CD4-positive, alpha-beta memory T cell (primary cell): ENCODE measurements around the gene RIPPLY3. TPM values are rescaled to one million over a fixed set of nuclear protein-coding genes. Genes with fewer than 3 reads are reported as not detected.

Experiments used
- CTCF ChIA-PET: fragments of 350-600 bp; sonication (Branson Sonifier 250); formaldehyde crosslinking; loops from one replicate; lab custom pipeline; 2021; ENCODE audit warnings: inconsistent platforms; ENCODE audit not compliant: partially characterized antibody; lab: Charles Lee
- POLR2A ChIA-PET: fragments of 350-600 bp; sonication (Branson Sonifier 250); formaldehyde crosslinking; loops from one replicate; lab custom pipeline; 2021; ENCODE audit not compliant: partially characterized antibody; lab: Charles Lee
- DNase-seq, 5 donors: peaks; one replicate each; pipeline versions ENCODE4 v3.0.0 to v3.0.0-alpha.2; 2020 to 2022; ENCODE audit warnings: mixed read lengths in 1 of 5
- H3K27ac ChIP-seq: one replicate; pipeline ENCODE4 v1.7.0; 2013; ENCODE audit warnings: low read depth, low read length
- H3K27me3 ChIP-seq: 2 replicates; pipeline ENCODE4 v1.7.0; 2013; ENCODE audit warnings: mild to moderate bottlenecking, low read length, moderate library complexity; ENCODE audit not compliant: insufficient read depth
- H3K36me3 ChIP-seq: 2 replicates; pipeline ENCODE4 v1.7.0; 2013; ENCODE audit warnings: mild to moderate bottlenecking, low read length, moderate library complexity; ENCODE audit not compliant: insufficient read depth
- H3K4me1 ChIP-seq: 2 replicates; pipeline ENCODE4 v1.7.0; 2013; ENCODE audit warnings: mild to moderate bottlenecking, low read length, moderate library complexity; ENCODE audit not compliant: insufficient read depth
- H3K4me3 ChIP-seq, 2 donors: one replicate each; pipeline ENCODE4 v1.7.0; 2013; ENCODE audit warnings: low read length in 2 of 2, mild to moderate bottlenecking in 1 of 2
- H3K9me3 ChIP-seq, 2 donors: one replicate each; pipeline ENCODE4 v1.7.0; 2013; ENCODE audit warnings: low read length in 2 of 2, control low read depth in 1 of 2; ENCODE audit not compliant: control insufficient read depth in 1 of 2
- H3K27ac Mint-ChIP-seq, 7 donors: one replicate each; pipeline ENCODE4 v1.8.0; 2020 to 2021; ENCODE audit warnings: mixed read lengths in 7 of 7, mild to moderate bottlenecking in 6 of 7, inconsistent platforms in 3 of 7, moderate library complexity in 3 of 7
- H3K27me3 Mint-ChIP-seq, 2 donors: one replicate each; pipeline ENCODE4 v1.8.0; 2020 to 2021; ENCODE audit warnings: mixed read lengths in 2 of 2
- H3K36me3 Mint-ChIP-seq, 2 donors: one replicate each; pipeline ENCODE4 v1.8.0; 2020 to 2021; ENCODE audit warnings: mixed read lengths in 2 of 2, inconsistent platforms in 1 of 2, mild to moderate bottlenecking in 1 of 2
- H3K4me1 Mint-ChIP-seq, 4 donors: one replicate each; pipeline ENCODE4 v1.8.0; 2020 to 2021; ENCODE audit warnings: mixed read lengths in 4 of 4, mild to moderate bottlenecking in 1 of 4
- H3K4me3 Mint-ChIP-seq, 8 donors: one replicate each; pipeline ENCODE4 v1.8.0; 2020 to 2021; ENCODE audit warnings: mixed read lengths in 8 of 8, mild to moderate bottlenecking in 7 of 8, moderate library complexity in 6 of 8, inconsistent platforms in 3 of 8
- H3K9me3 Mint-ChIP-seq, 8 donors: one replicate each; pipeline ENCODE4 v1.8.0; 2020 to 2021; ENCODE audit warnings: mixed read lengths in 8 of 8, mild to moderate bottlenecking in 5 of 8, inconsistent platforms in 3 of 8, moderate library complexity in 1 of 8
- intact Hi-C: fragments of 100-400 bp; cut with micrococcal nuclease; formaldehyde crosslinking; loops from one replicate; pipeline ENCODE4 v1.15.1; 2023
- polyA plus RNA-seq, 2 donors: library from polyadenylated mRNA; unstranded; fragments of 300-500 nt; fragmentation: Illumina TruSeq; gene quantifications; one replicate each; pipeline ENCODE4 v1.2.3, GENCODE V29; 2021
- total RNA-seq, 2 experiments: library from RNA; stranded (reverse); gene quantifications; one replicate each; pipeline ENCODE4 v1.2.3, GENCODE V29; 2021

Gene RIPPLY3
- not detected for total RNA-seq
- polyA plus RNA-seq, result not detected

GRCh38 chr21:37006486-37007291, at the start of gene RIPPLY3:
Gene RIPPLY3, plus strand, starts transcription at chr21:37006702. Its CDS starts 71 bp downstream, at chr21:37006773.
- POLR2A ChIA-PET, result interaction anchor here (1.0 to 1.5 kb wide), 2 partner anchors 14 to 41 kb away, joined by 3 to 5 read pairs; partner anchors contain the start of gene HLCS
- peak within 1 kb of the TSS in 3 of 7 donors; percentile 29 to 64 (median 63) for H3K27ac Mint-ChIP-seq
- peak within 1 kb of the TSS; percentile 61 to 83 (median 73) for H3K4me3 Mint-ChIP-seq
- peaks cover 13 to 15% of the 10 kb centered on the region in 2 donors for H3K27me3 Mint-ChIP-seq
- H3K9me3 Mint-ChIP-seq, result no peaks in the 10 kb centered on the region
- Histone ChIP-seq H3K27me3 (no peaks in the 10 kb centered on the region), H3K27ac (no peak within 1 kb of the TSS), H3K4me3 (peak within 1 kb of the TSS in 1 of 2 donors; percentile 38), H3K4me1 (peaks cover 20% of the 10 kb centered on the region), H3K9me3 (no peaks in the 10 kb centered on the region), H3K36me3 (no peaks in the 10 kb centered on the region)
- H3K36me3 Mint-ChIP-seq, result no peaks in the 10 kb centered on the region
- peak in 2 of 5 donors; percentile 6 to 22 for DNase-seq
- CTCF ChIA-PET, result interaction anchor here (1.0 to 1.9 kb wide), 5 partner anchors 10 to 376 kb away, joined by 3 to 6 read pairs (median 4); no protein-coding TSS in a partner anchor
- intact Hi-C loops, result loop anchor here (10.0 kb wide), 1 partner anchor 862 kb away; no protein-coding TSS in a partner anchor
- peaks cover 8 to 19% (median 13%) of the 10 kb centered on the region in 4 donors for H3K4me1 Mint-ChIP-seq

DNA sequence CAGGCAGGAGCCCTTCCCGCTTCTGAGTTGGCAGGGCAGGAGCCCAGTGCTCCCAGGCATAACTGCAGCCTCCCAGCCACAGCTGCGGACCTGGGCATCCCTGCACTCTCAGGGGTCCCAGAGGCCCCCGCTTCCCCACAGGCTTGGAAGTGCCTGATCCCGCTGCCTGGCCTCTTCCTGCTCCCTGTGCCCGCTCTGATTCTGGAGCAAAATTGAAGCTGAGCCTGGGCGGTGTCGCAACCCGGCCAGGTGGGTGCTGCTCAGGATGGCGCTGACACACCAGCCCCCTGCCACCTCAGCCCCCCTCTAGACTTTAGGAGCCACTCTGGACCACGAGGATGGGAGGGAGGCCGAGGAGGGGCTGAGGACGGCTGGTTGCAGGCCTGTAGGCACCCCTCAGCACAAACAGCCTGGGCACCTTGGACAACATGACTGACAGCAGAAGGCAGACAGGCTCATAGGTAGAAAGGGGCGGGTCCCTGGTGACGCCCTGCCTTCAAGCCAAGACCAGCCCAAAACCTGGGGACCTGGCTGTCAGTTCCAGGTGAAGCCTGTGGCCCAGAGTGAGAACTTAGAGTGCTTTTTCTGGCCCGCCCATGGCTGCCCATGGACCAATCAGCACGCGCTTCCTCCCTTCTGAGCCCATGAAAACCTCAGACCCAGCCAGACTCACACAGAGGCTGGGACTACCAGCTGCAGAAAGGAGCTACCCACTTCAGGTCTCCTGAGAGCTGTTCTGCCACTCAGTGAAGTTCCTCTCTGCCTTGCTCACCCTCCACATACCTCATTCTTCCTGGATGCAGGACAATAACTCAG, 47.3 kb upstream of the RIPPLY3 start:
- H3K4me3 Mint-ChIP-seq, result no peak overlapping the region
- no peaks in the 10 kb centered on the region for H3K9me3 Mint-ChIP-seq

DNA sequence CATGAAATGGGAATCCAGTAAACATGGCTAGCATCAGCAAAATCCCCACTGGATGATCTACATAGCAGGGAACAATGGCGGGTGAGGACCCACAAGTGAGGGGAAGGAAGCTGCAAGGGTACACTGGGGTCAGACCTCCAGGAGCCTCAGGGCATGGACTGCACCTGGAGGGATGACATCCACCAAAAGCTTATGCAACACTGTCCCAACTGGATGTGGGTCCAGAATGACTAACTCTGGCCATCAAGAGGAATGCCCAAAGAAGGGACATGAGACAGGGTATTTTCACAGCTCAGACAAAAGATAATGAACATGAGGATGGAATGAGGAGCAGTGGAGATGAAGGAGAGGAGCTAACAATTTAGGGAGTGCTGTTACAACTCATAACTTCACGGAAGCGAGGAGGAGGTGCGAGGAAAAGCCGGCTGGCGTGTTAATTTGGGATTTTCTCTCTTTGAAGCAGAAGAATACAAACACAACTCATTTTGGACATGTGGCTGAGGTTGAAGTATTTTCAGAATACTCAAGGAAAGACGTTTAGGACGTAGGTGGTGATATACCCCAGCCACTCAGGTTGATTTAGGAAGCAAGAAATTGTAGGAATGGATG, 45.7 kb upstream of the RIPPLY3 start:
- Mint-ChIP-seq H3K4me3 (peak overlapping the region in 2 of 8 donors; percentile 2 to 7), H3K27me3 (no peaks in the 10 kb centered on the region), H3K9me3 (no peaks in the 10 kb centered on the region), H3K4me1 (peaks cover 9 to 12% (median 10%) of the 10 kb centered on the region in 4 donors), H3K36me3 (peaks cover 11 to 21% of the 10 kb centered on the region in 2 donors), H3K27ac (no peak overlapping the region)
- POLR2A ChIA-PET, result no interaction called here
- intact Hi-C loops, result loop anchor here (10.0 kb wide), 1 partner anchor 404 kb away; the partner anchor contains the start of gene DYRK1A
- Histone ChIP-seq H3K9me3 (no peaks in the 10 kb centered on the region), H3K27ac (no peak overlapping the region), H3K4me3 (no peak overlapping the region), H3K36me3 (no peaks in the 10 kb centered on the region), H3K4me1 (peaks cover 6% of the 10 kb centered on the region), H3K27me3 (no peaks in the 10 kb centered on the region)
- CTCF ChIA-PET, result no interaction called here
- DNase-seq, result no peak

More for the DNA sequence above, 47.3 kb upstream of the RIPPLY3 start:
- Mint-ChIP-seq H3K27me3 (no peaks in the 10 kb centered on the region), H3K27ac (peak overlapping the region in 1 of 7 donors; percentile 67), H3K36me3 (peaks cover 11 to 21% of the 10 kb centered on the region in 2 donors), H3K4me1 (peaks cover 0 to 2% (median under 1%) of the 10 kb centered on the region in 4 donors)
- CTCF ChIA-PET, result no interaction called here
- H3K36me3 ChIP-seq, result no peaks in the 10 kb centered on the region
- intact Hi-C loops, result no loop called here
- DNase-seq, result no peak
- H3K4me3 ChIP-seq, result no peak overlapping the region
- H3K4me1 ChIP-seq, result no peaks in the 10 kb centered on the region
- H3K27me3 ChIP-seq, result no peaks in the 10 kb centered on the region
- no peaks in the 10 kb centered on the region for H3K9me3 ChIP-seq
- POLR2A ChIA-PET, result no interaction called here
- no peak overlapping the region for H3K27ac ChIP-seq

GRCh38 chr21:36962098-36962780, 44.3 kb upstream of the RIPPLY3 start:
- intact Hi-C loops, result loop anchor here (10.0 kb wide), 1 partner anchor 403 kb away; the partner anchor contains the start of gene DYRK1A
- H3K9me3 Mint-ChIP-seq, result no peaks in the 10 kb centered on the region
- POLR2A ChIA-PET, result no interaction called here
- H3K4me1 Mint-ChIP-seq, result peaks cover 9 to 17% (median 14%) of the 10 kb centered on the region in 4 donors
- Histone ChIP-seq H3K4me1 (peaks cover 12% of the 10 kb centered on the region), H3K36me3 (no peaks in the 10 kb centered on the region), H3K4me3 (no peak overlapping the region), H3K9me3 (no peaks in the 10 kb centered on the region), H3K27me3 (no peaks in the 10 kb centered on the region), H3K27ac (no peak overlapping the region)
- CTCF ChIA-PET, result interaction anchor here (1.0 to 1.6 kb wide), 3 partner anchors 9 to 35 kb away, joined by 3 to 4 read pairs (median 4); no protein-coding TSS in a partner anchor
- no peaks in the 10 kb centered on the region for H3K27me3 Mint-ChIP-seq
- no peak for DNase-seq
- H3K36me3 Mint-ChIP-seq, result peaks cover 9 to 14% of the 10 kb centered on the region in 2 donors
- no peak overlapping the region for H3K27ac Mint-ChIP-seq
- no peak overlapping the region for H3K4me3 Mint-ChIP-seq

- CTCF ChIA-PET, result interaction anchor here (1.7 to 7.2 kb wide), 3 partner anchors 11 to 27 kb away, joined by 4 to 65 read pairs (median 8); no protein-coding TSS in a partner anchor
- POLR2A ChIA-PET, result interaction anchor here (5.9 kb wide), 1 partner anchor 26 kb away, joined by 40 read pairs; no protein-coding TSS in a partner anchor
These were observed 42.1 kb upstream of the RIPPLY3 start for GRCh38 chr21:36964398-36964797.

More at GRCh38 chr21:36964398-36964797, 42.1 kb upstream of the RIPPLY3 start:
- H3K9me3 ChIP-seq, result no peaks in the 10 kb centered on the region
- no peaks in the 10 kb centered on the region for H3K27me3 ChIP-seq
- H3K9me3 Mint-ChIP-seq, result no peaks in the 10 kb centered on the region
- peak overlapping the region in 4 of 8 donors; percentile 15 to 87 (median 54) for H3K4me3 Mint-ChIP-seq
- no peak overlapping the region for H3K27ac ChIP-seq
- peaks cover 14% of the 10 kb centered on the region for H3K4me1 ChIP-seq
- intact Hi-C loops, result loop anchor here (10.0 kb wide), 1 partner anchor 400 kb away; the partner anchor contains the start of gene DYRK1A
- no peak for DNase-seq
- no peak overlapping the region for H3K4me3 ChIP-seq
- peak overlapping the region in 3 of 7 donors; percentile 36 to 87 (median 64) for H3K27ac Mint-ChIP-seq
- no peaks in the 10 kb centered on the region for H3K27me3 Mint-ChIP-seq
- peaks cover 9 to 20% (median 16%) of the 10 kb centered on the region in 4 donors for H3K4me1 Mint-ChIP-seq
- no peaks in the 10 kb centered on the region for H3K36me3 ChIP-seq
- peaks cover 8 to 9% of the 10 kb centered on the region in 2 donors for H3K36me3 Mint-ChIP-seq
